Ovary (tissue), 9 donors: ENCODE measurements around the gene GPATCH4. TPM values are rescaled to one million over a fixed set of nuclear protein-coding genes. Genes with fewer than 3 reads are reported as not detected.

ENCODE experiments used
- DNase-seq, 5 donors: peaks; one replicate each; pipeline ENCODE4 v3.0.0-alpha.2; 2019 to 2020
- H3K27ac ChIP-seq, 2 donors: fragments of 200-600 bp; one replicate each; pipeline versions ENCODE4 v1.5.1 to v1.8.0; 2019 to 2022
- H3K27me3 ChIP-seq: fragments of 200-600 bp; one replicate; pipeline ENCODE4 v1.8.0; 2022
- H3K36me3 ChIP-seq: fragments of 200-600 bp; sonication (generic); one replicate; pipeline ENCODE4 v1.5.1; 2019
- H3K4me1 ChIP-seq: one replicate; pipeline ENCODE4 v1.8.1; 2013; ENCODE audit warnings: mild to moderate bottlenecking, moderate library complexity; ENCODE audit not compliant: insufficient read depth
- H3K4me3 ChIP-seq: fragments of 200-600 bp; sonication (generic); one replicate; pipeline ENCODE4 v1.5.1; 2017
- H3K9me3 ChIP-seq, 2 donors: fragments of 200-600 bp in 1 of 2; sonication (generic) in 1 of 2; one replicate each; pipeline versions ENCODE4 v1.5.1 to v1.8.1; 2013 to 2019; ENCODE audit warnings: mild to moderate bottlenecking in 1 of 2, moderate library complexity in 1 of 2
- CTCF ChIP-seq, 3 donors: fragments of 450-650 bp in 2 of 3; fragments of 200-600 bp in 1 of 3; IDR thresholded peaks; one replicate each; pipeline versions ENCODE4 v1.5.1 to v1.8.0; 2016 to 2022; ENCODE audit warnings: antibody characterized with exemption in 3 of 3, mild to moderate bottlenecking in 1 of 3
- EP300 ChIP-seq: sonication (generic); formaldehyde crosslinking; IDR thresholded peaks from one replicate; pipeline ENCODE4 v1.6.1; 2017; ENCODE audit warnings: antibody characterized with exemption
- POLR2A ChIP-seq: fragments of 450-650 bp; IDR thresholded peaks from one replicate; pipeline ENCODE4 v1.6.1; 2017; ENCODE audit warnings: antibody characterized with exemption, mild to moderate bottlenecking, moderate library complexity
- whole genome bisulfite sequencing, 3 donors: extraction: QIAGEN DNeasy Blood & Tissue Kit in 1 of 3; methylation state at CpG; one replicate each; pipeline versions ENCODE4 v1.1.5 to v1.1.7; 2013 to 2017; 5-methylcytosine and 5-hydroxymethylcytosine counted together
- intact Hi-C, 4 donors: fragments of 100-400 bp; cut with DNase I; formaldehyde crosslinking; loops; one replicate each; pipeline versions ENCODE4 v1.11.0 to v1.15.1; 2022 to 2023
- polyA plus RNA-seq, 2 donors: library from polyadenylated mRNA; stranded (reverse); fragments of 200-250 nt in 1 of 2; fragments of 350-450 nt in 1 of 2; fragmentation: Illumina TruSeq in 1 of 2; extraction: RNeasy Lipid Tissue Mini Kit (QIAGEN cat#74804) in 1 of 2; gene quantifications; one replicate each; pipeline ENCODE4 v1.2.3, GENCODE V29; 2013 to 2014
- total RNA-seq, 7 donors: library from RNA; depleted of rRNA in 2 of 7; stranded (reverse); fragments of >200 nt in 2 of 7; fragmentation: NEBNext Ultra II Directional in 3 of 7; extraction: Animal tissue kit (Norgen Biotek cat#: 25700) in 3 of 7; gene quantifications; one replicate each; pipeline versions ENCODE4 v1.1.0 to v1.2.4, GENCODE V29; 2016 to 2023
- donor health status: DM: no; HTN: no; CAD: no; lungs with moderate emphysema.
- donor health status: DM: no; HTN: no; CAD: no.
- donor health status: Bipolar disorder and iron deficiency.
- donor health status: DM: yes; HTN: yes; CAD: no.
- donor health status: DM: no; HTN: no; CAD: no.
- donor health status: DM: yes; HTN: yes; CAD: no.

The GPATCH4 gene
- total and polyA plus RNA-seq, 9 donors: 10.0 to 45.1 (median 22.0) TPM

DNA sequence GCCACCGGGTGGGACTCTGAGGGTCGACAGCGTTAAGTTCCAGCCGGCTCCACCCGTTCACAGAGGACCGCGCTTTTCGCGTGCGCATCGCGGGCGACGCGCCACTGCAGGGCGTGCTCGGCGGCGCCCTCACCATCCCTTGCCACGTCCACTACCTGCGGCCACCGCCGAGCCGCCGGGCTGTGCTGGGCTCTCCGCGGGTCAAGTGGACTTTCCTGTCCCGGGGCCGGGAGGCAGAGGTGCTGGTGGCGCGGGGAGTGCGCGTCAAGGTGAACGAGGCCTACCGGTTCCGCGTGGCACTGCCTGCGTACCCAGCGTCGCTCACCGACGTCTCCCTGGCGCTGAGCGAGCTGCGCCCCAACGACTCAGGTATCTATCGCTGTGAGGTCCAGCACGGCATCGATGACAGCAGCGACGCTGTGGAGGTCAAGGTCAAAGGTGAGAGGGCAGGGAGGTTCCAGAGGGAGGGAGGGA is 45.5 kb upstream of the GPATCH4 start:
- intact Hi-C loops: no loop called here

DNA sequence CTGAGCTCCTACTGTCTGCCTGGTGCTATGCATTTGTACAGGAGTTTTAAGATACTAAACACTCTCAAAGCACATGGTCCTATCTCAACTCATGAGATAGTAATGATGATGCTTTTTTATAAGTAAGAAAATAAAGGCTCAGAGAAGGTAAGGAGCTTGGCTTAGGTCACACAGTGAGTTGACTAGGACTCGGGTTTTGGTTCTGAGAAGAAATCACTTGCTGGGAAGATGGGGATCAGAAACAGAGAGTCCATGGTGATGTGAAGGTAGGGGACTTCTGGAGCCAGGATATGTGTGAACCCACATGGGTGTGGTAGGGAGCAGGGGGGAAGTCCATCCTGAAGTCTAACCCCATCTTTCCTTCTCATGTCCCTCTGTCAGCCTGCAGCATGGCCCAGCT is 44.4 kb upstream of the GPATCH4 start:
- no peak overlapping the region for H3K27ac ChIP-seq
- H3K27me3 ChIP-seq: no peaks in the 10 kb centered on the region
- no peaks in the 10 kb centered on the region for H3K36me3 ChIP-seq
- WGBS, 3 donors: 76 to 88% (median 88%) methylated on average over 1 of the region's 1 CpG
- H3K9me3 ChIP-seq: no peaks in the 10 kb centered on the region
- H3K4me1 ChIP-seq: peaks cover 2% of the 10 kb centered on the region
- no peak for TF ChIP-seq POLR2A
- intact Hi-C loops: no loop called here
- no peak for DNase-seq
- H3K4me3 ChIP-seq: no peak overlapping the region

More for the DNA sequence above, 45.5 kb upstream of the GPATCH4 start:
- no peak for TF ChIP-seq POLR2A
- TF ChIP-seq CTCF (IDR thresholded peaks at IDR 0.05): no peak
- no peak for TF ChIP-seq EP300
- Histone ChIP-seq H3K9me3 (no peaks in the 10 kb centered on the region), H3K4me1 (peaks cover 2% of the 10 kb centered on the region), H3K27ac (no peak overlapping the region), H3K36me3 (no peaks in the 10 kb centered on the region), H3K27me3 (no peaks in the 10 kb centered on the region), H3K4me3 (no peak overlapping the region)
- WGBS, 3 donors: 5 to 16% (median 6%) methylated on average over 27 to 51 of the region's 51 CpGs
- no peak for DNase-seq

DNA sequence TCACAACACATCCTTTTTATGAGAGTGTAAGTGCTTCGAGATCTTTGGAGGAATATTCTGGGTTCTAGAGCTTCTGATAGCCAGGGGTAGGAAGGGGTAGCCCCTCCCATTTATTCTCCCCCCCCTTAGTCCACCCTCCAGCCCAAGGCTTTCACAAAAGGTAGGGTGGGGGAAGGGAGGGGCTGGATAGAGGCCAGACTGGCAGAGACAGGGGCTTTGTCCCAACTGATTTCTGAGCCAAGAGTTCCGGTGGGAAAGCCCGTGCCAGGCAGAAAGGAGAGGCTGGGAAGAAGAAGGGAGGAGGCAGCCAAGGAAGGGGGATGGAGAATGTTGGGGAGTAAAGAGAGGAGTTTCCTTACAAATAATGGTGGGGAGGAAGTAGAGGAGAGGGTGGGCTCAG is 43.8 kb upstream of the GPATCH4 start:
- Histone ChIP-seq H3K36me3 (no peaks in the 10 kb centered on the region), H3K27me3 (no peaks in the 10 kb centered on the region), H3K4me1 (peaks cover 2% of the 10 kb centered on the region), H3K27ac (no peak overlapping the region), H3K4me3 (no peak overlapping the region), H3K9me3 (no peaks in the 10 kb centered on the region)
- WGBS, 3 donors: 29 to 43% (median 32%) methylated on average over 3 of the region's 3 CpGs
- TF ChIP-seq EP300 (no peak), CTCF (IDR thresholded peaks at IDR 0.05) (no peak), POLR2A (no peak)
- intact Hi-C loops: no loop called here
- no peak for DNase-seq

DNA sequence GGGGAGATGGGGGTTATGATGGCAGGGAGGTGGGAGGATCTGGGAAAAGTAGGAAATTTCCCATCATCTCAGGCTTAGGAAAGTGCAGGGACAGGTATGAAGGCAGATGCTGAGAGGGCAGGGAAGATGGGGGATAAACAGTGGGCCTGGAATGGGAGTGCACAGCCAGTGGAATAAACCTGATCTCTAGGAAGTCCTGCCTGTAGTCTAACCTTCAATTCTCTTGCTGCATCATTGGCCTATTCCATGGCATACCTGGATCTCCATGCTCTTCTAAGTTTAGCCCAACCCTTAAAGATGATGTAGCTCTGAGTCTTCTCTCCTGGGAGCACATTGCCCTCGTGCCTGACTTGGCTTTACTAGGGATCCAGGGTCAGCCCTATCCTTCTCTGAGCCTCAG is 43.4 kb upstream of the GPATCH4 start:
- intact Hi-C loops: no loop called here
- Histone ChIP-seq H3K27ac (no peak overlapping the region), H3K36me3 (no peaks in the 10 kb centered on the region), H3K9me3 (no peaks in the 10 kb centered on the region), H3K27me3 (no peaks in the 10 kb centered on the region), H3K4me1 (peaks cover 2% of the 10 kb centered on the region), H3K4me3 (no peak overlapping the region)
- DNase-seq: no peak
- TF ChIP-seq POLR2A (no peak), EP300 (no peak), CTCF (IDR thresholded peaks at IDR 0.05) (no peak)
- WGBS, 3 donors: 30 to 48% (median 35%) methylated on average over 1 of the region's 1 CpG

DNA sequence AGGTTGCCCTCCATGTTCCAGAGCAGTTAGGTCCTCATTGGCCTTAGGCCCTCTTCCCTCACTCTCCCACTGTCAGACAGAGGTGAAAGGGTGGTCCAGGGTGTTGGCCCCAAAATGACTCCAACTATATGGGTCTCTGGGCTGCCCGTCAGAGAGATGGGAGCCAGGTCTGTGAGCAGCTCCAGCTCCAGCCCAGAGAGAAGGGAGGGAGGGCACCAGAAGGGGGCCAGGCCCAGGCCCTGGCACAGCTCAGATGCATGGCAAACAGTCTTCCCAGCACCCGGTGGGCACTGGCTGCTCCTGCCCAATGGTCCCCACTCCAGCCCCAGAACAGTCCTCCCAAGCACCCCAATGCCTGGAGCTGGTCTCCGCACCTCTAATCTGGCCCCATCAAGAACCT is 42.9 kb upstream of the GPATCH4 start:
- no peak for DNase-seq
- Histone ChIP-seq H3K4me1 (peaks cover 2% of the 10 kb centered on the region), H3K27ac (no peak overlapping the region), H3K36me3 (no peaks in the 10 kb centered on the region), H3K9me3 (no peaks in the 10 kb centered on the region), H3K4me3 (no peak overlapping the region), H3K27me3 (no peaks in the 10 kb centered on the region)
- intact Hi-C loops: no loop called here
- no peak for TF ChIP-seq CTCF (IDR thresholded peaks at IDR 0.05)
- no peak for TF ChIP-seq EP300
- no peak for TF ChIP-seq POLR2A
- WGBS, 3 donors: 67 to 83% (median 72%) methylated on average over 3 of the region's 3 CpGs
